DOHH2 (cell line): Measurements from ENCODE around the gene UPF3B.
"Not testable (repeated sequence)": the region's sequence is repeated elsewhere in the genome, so short reads cannot be mapped to it uniquely, and the experiment has no call there.

Experiments used
- H3F3A ChIP-seq: fragments of 200-600 bp; sonication (generic), shearing (Covaris generic); 2 replicates; pipeline ENCODE4 v1.6.0; 2016; ENCODE audit warnings: antibody characterized with exemption, mild to moderate bottlenecking; ENCODE audit not compliant: control insufficient read depth, insufficient read depth
- H3K27ac ChIP-seq: fragments of 200-600 bp; sonication (generic); 2 replicates; pipeline ENCODE4 v1.5.1; 2014; ENCODE audit warnings: low read depth, mild to moderate bottlenecking, low read length, moderate library complexity
- H3K27me3 ChIP-seq: fragments of 200-600 bp; sonication (generic); 2 replicates; pipeline ENCODE4 v1.6.1; 2014; ENCODE audit warnings: mild to moderate bottlenecking, low read length, mixed read lengths; ENCODE audit not compliant: control insufficient read depth
- H3K36me3 ChIP-seq: fragments of 200-600 bp; sonication (generic); 2 replicates; pipeline ENCODE4 v1.6.1; 2014; ENCODE audit warnings: mild to moderate bottlenecking, low read length, moderate library complexity, mixed read lengths; ENCODE audit not compliant: control insufficient read depth
- H3K4me1 ChIP-seq: fragments of 200-600 bp; sonication (generic); 2 replicates; pipeline ENCODE4 v1.6.1; 2014; ENCODE audit warnings: mild to moderate bottlenecking, low read length, mixed read lengths; ENCODE audit not compliant: control insufficient read depth
- H3K4me2 ChIP-seq: fragments of 200-600 bp; sonication (generic); 2 replicates; pipeline ENCODE4 v1.6.0; 2014; ENCODE audit warnings: mild to moderate bottlenecking, low read length, moderate library complexity
- H3K4me3 ChIP-seq: fragments of 200-600 bp; sonication (generic); 2 replicates; pipeline ENCODE4 v1.5.1; 2014; ENCODE audit warnings: mild to moderate bottlenecking, low read length, mixed read lengths
- H3K79me2 ChIP-seq: fragments of 200-600 bp; sonication (generic); 2 replicates; pipeline ENCODE4 v1.6.1; 2014; ENCODE audit warnings: mild to moderate bottlenecking, low read length, mixed read lengths; ENCODE audit not compliant: control insufficient read depth
- H3K9me2 ChIP-seq: fragments of 200-600 bp; sonication (generic); replicated peaks from 2 replicates; pipeline ENCODE4 v1.6.1; 2014; ENCODE audit warnings: mild to moderate bottlenecking, low read length, mixed read lengths; ENCODE audit not compliant: control insufficient read depth
- H3K9me3 ChIP-seq: fragments of 200-600 bp; sonication (generic); 2 replicates; pipeline ENCODE4 v1.6.1; 2014; ENCODE audit warnings: antibody characterized with exemption, low read length, mixed read lengths; ENCODE audit not compliant: control insufficient read depth, insufficient read depth
- H4K20me1 ChIP-seq: fragments of 200-600 bp; sonication (generic); 2 replicates; pipeline ENCODE4 v1.6.0; 2014; ENCODE audit warnings: low read depth, mild to moderate bottlenecking, antibody characterized with exemption, low read length, moderate library complexity; ENCODE audit not compliant: control insufficient read depth, insufficient read depth
- CTCF ChIP-seq: fragments of 200-600 bp; sonication (generic); IDR thresholded peaks from one replicate; pipeline ENCODE4 v1.5.1; 2014; ENCODE audit warnings: antibody characterized with exemption, mild to moderate bottlenecking, low read depth, low read length; ENCODE audit not compliant: poor library complexity, severe bottlenecking
- EZH2phosphoT487 ChIP-seq: fragments of 200-600 bp; sonication (generic); IDR thresholded peaks from 2 replicates; pipeline ENCODE4 v1.6.1; 2017; ENCODE audit warnings: borderline replicate concordance, mild to moderate bottlenecking, antibody characterized with exemption, low read length, moderate library complexity, mixed read lengths

UPF3B gene

GRCh38 chrX:119828446-119828845 lies 24.3 kb downstream of the UPF3B start:
- no peaks in the 10 kb centered on the region for H3K27me3 ChIP-seq
- H4K20me1 ChIP-seq = no peaks in the 10 kb centered on the region
- no peaks in the 10 kb centered on the region for H3K79me2 ChIP-seq
- H3K4me3 ChIP-seq = no peak overlapping the region
- H3K4me1 ChIP-seq = no peaks in the 10 kb centered on the region
- no peak for TF ChIP-seq CTCF
- TF ChIP-seq EZH2phosphoT487 = no peak
- H3K9me2 ChIP-seq = no peaks in the 10 kb centered on the region
- H3K27ac ChIP-seq = no peak overlapping the region
- peaks cover 6% of the 10 kb centered on the region; the same call in 1 of the 2 replicates for H3K36me3 ChIP-seq
- H3K4me2 ChIP-seq = no peak overlapping the region
- H3F3A ChIP-seq = no peaks in the 10 kb centered on the region
- no peaks in the 10 kb centered on the region for H3K9me3 ChIP-seq

- no peak overlapping the region for H3K4me2 ChIP-seq
- H3K27me3 ChIP-seq = no peaks in the 10 kb centered on the region
- H3K79me2 ChIP-seq = no peaks in the 10 kb centered on the region
- TF ChIP-seq EZH2phosphoT487 = no peak
- no peak for TF ChIP-seq CTCF
- H3K36me3 ChIP-seq = peaks cover 3% of the 10 kb centered on the region; the same call in 1 of the 2 replicates
- no peaks in the 10 kb centered on the region for H4K20me1 ChIP-seq
- no peaks in the 10 kb centered on the region for H3F3A ChIP-seq
- no peak overlapping the region for H3K27ac ChIP-seq
- H3K4me3 ChIP-seq = no peak overlapping the region
- no peaks in the 10 kb centered on the region for H3K9me2 ChIP-seq
- H3K9me3 ChIP-seq = no peaks in the 10 kb centered on the region
- no peaks in the 10 kb centered on the region for H3K4me1 ChIP-seq
These were observed 26.3 kb downstream of the UPF3B start for GRCh38 chrX:119826399-119826959.

- H3K4me2 ChIP-seq, H3F3A ChIP-seq, H3K9me3 ChIP-seq, H3K27me3 ChIP-seq, H3K27ac ChIP-seq, H3K36me3 ChIP-seq, H4K20me1 ChIP-seq, H3K4me1 ChIP-seq, H3K79me2 ChIP-seq, H3K4me3 ChIP-seq, H3K9me2 ChIP-seq: not testable (repeated sequence)
These were observed 28.5 kb downstream of the UPF3B start for GRCh38 chrX:119824221-119824620.

- H3K36me3 ChIP-seq, H3F3A ChIP-seq, H3K4me2 ChIP-seq, H3K79me2 ChIP-seq, H3K9me2 ChIP-seq, H3K9me3 ChIP-seq, H3K27ac ChIP-seq, H4K20me1 ChIP-seq, H3K27me3 ChIP-seq, H3K4me1 ChIP-seq, H3K4me3 ChIP-seq: not testable (repeated sequence)
These were observed 31.1 kb downstream of the UPF3B start for GRCh38 chrX:119821703-119822102.
